GM13977 (cell line): ENCODE results near the gene GGCT.
"Not testable (repeated sequence)": the region's sequence is repeated elsewhere in the genome, so short reads cannot be mapped to it uniquely, and the experiment has no call there.

Experiments used
- DNase-seq: peaks from one replicate; pipeline ENCODE4 v3.0.0; 2012; ENCODE audit warnings: low spot score
- CTCF ChIP-seq: IDR thresholded peaks from 2 replicates; pipeline ENCODE4 v1.5.1; 2012; ENCODE audit warnings: mild to moderate bottlenecking, control low read depth; ENCODE audit not compliant: insufficient read depth; ENCODE audit errors: extremely low read depth, missing control alignments
- in situ Hi-C: fragments of 300-500 bp; cut with MboI; formaldehyde crosslinking; loops from one replicate; pipeline ENCODE4 v1.12.0; 2022; ENCODE audit warnings: low sequenced_read_pairs, low pct_unique_long_range_greater_than_20kb, mixed read lengths, inconsistent platforms; ENCODE audit not compliant: unreplicated experiment

GGCT gene

GRCh38 chr7:30528779-30529178 is 24.1 kb upstream of the GGCT start:
- no peak for DNase-seq
- in situ Hi-C loops: no loop called here
- no peak for TF ChIP-seq CTCF

- DNase-seq, in situ Hi-C loops: not testable (repeated sequence)
Measured at GRCh38 chr7:30527297-30527696, 22.7 kb upstream of the GGCT start.

DNA sequence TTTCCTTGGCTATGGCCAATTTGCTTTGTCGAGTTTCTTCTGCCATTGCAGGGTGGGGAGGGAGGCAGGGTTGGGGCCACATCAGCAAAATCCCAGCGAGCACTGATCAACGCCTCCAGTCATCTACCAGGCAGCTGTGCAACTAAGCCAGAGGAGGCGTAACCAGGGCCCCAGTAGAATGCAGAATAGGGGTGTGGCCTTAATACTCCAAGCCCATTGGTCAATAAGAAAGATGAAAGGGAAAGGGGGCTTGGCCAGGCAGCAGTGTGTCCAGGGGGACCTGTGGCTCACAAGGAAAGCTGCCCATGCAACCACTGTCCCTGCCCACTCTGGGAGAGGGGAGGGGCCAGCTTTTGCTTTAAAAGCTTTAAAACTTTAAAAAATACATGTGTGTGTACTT is 21.5 kb upstream of the GGCT start:
- no peak for DNase-seq
- in situ Hi-C loops: no loop called here
- no peak for TF ChIP-seq CTCF

- no peak for TF ChIP-seq CTCF
- no peak for DNase-seq
- in situ Hi-C loops: no loop called here
Measured at GRCh38 chr7:30525429-30525828, 20.8 kb upstream of the GGCT start.

GRCh38 chr7:30524545-30524944 is 19.9 kb upstream of the GGCT start:
- no peak for TF ChIP-seq CTCF
- no peak for DNase-seq
- in situ Hi-C loops: no loop called here

DNA sequence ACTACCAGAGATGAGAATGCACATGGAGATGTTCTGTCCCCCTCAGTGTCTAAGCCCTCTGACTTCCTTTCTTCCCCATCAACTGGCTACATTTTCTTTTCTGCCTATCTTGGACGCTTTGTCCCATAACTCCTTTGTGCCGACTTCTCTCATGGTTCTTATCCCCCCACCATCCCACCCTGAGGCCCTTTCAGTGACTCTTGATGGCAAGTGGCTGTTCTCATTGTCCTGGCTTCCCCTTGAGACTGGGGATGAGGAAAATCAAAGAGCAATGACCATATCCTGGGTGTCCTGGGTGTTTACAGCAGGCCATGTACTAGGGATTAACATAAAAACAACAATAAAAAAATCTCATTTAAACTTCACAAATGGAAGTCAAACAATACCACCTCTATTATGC is 18.8 kb upstream of the GGCT start:
- no peak for DNase-seq
- in situ Hi-C loops: no loop called here
- no peak for TF ChIP-seq CTCF

- TF ChIP-seq CTCF: no peak
- DNase-seq: no peak
- in situ Hi-C loops: no loop called here
Measured at GRCh38 chr7:30522159-30522558, 17.5 kb upstream of the GGCT start.

DNA sequence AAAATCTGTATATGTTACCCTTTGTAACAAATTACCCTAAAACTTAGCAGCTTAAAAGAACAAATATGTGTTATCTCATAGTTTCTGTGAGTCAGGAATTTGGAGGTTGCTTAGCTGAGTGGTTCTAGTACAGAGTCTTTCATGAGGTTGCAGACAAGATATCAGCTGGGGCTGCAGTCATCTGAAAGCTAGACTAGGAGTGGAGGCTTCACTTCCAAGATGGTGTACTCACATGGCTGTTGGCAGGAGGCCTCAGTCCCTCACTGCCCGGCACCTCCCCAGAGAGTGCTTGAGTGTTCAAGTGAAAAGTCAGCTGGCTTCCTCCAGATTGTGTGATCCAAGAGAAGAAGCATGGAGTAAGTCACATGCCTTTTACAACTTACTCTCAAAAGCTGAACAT is 16.9 kb upstream of the GGCT start:
- DNase-seq: no peak
- no peak for TF ChIP-seq CTCF
- in situ Hi-C loops: no loop called here
